NK-92 (cell line): ENCODE measurements around the gene FAM25G.

Experiments
- DNase-seq: peaks from one replicate; lab custom pipeline; 2025; ENCODE audit not compliant: unreplicated experiment; lab: John Stamatoyannopoulos, UW

Gene FAM25G

DNA sequence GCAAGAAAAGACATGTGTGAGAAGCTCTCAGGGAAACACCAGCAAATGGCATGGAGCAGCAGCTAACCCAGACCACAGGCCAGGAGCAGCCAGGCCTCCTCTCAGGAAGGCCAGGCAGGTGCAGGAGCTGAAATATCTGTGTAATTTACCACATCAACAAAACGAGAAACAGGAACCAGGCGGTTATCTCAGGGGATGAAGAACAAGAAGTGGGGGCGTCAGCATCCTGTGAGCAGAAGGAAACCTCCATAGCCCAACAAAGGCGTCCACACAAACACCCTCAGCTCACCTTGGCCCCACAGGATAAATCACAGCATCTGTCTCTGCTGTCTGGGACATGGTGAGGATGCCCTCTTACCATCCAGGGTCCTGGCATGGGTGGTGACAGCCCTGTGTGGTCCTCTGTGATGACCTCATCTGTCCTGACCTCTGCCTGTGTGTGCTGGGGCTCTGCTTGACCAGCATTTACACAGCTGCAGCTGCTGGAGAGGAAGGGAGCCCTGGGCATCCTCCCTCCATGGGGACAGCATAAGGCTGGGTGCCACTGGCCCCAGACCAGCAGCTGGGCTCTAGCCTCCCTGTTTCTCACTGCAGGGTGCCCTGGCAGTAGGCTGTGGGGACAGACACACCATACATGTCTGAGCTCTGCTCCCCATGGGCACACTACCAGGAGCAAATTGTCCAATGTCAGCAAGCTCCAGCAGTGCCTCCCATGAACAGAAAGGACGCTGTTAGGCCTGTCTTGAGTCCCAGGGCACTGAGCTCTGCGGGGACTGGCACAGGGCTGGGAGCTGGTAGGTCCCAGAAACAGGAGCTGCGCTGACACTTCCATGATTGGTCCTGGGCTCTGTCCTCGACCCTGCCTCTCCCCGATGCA lies 42.2 kb downstream of the FAM25G start:
- no peak for DNase-seq

DNA sequence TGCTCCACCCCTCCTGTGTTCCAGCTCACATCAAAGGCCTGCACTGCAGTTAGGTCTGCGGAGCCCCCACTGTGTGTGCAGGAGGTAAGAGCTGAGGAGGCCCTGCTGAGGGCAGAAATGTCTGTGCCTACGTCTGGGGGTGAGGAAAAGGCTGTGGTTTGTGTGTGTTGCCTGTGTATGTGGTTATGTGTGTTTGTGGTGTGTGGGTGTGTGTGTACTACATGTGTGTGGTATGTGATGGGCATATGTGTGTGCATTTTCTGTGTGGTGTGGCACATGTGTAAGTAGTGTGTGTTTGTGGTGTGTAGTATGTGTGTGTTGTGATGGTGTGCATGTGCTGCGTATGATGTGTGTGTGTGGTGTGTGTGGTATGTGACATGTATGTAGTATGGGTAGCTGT lies 43.8 kb downstream of the FAM25G start:
- no peak for DNase-seq

DNA sequence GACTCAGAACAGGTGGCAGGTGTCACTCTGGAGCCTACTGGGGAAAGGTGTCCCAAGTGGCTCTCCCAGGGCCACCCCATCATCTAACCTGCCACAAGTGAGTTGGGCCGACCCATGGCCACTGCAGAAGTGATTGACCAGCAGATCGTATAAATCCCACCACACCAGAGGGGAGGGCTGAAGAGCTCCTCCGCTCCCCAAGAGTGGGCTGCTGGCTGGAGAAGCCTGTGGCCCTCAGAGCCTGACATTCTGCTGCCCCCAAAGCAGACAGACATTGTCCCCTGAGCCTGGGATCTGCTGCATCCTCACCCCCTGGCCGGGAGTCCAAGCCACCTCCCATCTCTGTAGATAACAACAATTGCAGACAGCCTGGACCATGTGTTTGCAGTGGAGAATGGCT lies 44.3 kb downstream of the FAM25G start:
- no peak for DNase-seq

DNA sequence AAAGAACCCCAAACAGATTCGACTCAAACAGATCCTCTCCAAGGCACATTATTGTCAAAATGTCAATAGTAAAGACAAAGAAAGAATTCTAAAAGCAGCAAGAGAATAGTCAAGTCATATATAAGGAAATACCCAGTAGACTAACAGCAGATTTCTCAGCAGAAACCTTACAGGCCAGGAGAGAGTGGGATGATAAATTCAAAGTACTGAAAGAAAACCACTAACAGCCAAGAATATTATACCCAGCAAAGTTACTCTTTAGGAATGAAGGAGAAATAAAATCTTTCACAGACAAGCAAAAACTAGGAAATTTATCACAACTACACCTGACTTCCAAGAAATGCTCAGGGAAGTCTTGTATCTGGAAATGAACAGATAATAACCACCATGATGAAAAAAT lies 45.8 kb downstream of the FAM25G start:
- DNase-seq = no peak

DNA sequence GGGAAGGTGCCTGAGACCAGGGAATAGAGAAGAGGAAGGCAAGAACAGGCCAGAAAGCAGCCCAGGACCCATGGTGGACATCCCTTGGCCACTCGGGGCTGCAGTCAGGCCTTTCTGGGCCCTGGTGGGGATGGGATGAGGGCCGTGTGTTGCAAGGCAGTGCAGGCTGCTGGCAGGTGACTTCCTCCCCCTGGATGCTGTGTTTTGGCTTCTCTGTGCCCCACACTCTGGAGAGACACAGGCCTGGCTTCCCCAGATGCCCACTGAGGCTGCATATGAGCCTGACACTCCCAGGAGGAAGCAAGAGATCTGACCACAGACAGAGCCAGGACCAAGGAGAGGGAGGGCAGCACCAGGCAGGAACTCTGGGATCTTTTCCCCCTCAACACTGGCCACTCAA lies 47.5 kb downstream of the FAM25G start:
- no peak for DNase-seq

DNA sequence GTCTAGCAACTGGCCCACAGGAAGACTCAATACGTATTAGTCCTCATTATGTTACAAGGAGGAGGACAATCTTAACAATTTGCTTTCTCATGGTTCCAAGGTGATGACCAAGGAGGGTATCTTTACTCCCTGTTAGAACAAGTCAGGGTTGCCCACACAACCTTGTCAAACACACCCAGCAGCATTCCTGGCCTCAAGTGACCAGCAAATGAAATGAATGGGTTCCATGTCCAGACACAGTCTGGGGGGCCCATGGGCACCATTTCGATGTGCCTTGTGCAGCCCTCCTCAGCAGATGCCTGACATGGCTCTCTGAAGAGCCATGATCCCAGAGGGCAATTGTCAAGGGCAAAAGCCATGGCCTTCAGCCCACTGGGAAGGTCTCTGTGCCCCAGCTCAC lies 48.4 kb downstream of the FAM25G start:
- DNase-seq = no peak

DNA sequence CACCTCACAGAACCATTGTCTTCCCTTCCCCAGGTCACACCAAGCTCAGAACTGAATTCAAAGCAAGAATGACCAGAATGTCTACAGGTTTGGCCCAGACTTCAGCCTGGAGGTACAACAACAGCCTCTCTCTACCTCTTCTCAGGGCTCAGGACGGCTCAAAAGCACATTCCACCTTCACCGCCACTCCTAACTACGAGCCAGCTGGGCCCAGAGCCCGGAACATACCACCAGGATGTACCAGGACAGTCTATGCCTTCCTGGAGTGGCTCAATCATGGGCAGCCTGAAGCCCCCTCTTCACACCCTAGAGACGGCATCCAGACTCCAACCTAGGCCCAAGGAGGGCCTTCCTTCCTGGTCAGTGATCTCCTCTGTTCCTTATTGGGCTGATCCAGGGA lies 49.1 kb downstream of the FAM25G start:
- no peak for DNase-seq

DNA sequence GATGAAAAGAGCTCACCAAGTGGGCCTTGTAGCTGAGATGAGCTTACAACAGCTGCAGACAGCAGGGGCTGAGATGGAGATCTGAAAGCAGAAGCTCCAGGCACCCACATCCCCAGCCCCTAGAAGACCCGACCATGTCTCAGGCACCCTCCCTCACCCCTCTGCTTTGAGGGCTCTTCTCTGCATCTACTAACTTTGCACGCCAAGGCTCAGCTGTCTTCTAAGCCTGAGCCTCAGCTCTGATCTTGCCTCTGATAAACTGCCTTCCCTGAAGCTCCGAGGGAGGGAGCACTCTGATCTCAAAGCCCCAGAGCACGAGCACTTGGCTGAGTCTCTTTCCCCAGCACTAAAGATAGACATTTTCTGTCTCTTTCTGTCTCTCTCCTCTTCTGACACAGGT lies 49.6 kb downstream of the FAM25G start:
- no peak for DNase-seq

DNA sequence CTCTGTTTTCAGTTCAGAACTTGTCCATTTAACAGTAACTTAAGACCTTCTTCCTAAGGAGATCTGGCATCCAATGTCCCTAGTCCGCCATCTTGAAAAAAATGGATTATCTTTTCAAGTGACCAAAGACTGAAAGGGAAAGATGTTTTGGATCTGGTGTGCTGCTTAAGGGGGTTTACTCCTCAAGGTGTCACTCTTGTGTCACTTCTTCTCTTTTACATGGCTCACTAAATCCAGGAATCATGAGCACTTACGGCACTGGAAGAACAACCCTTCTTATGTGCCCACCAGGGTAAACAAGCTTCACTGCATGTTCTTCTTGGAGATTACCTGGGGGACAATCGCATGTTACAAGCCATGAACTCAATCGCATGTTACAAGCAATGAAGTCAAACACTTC lies 51.3 kb downstream of the FAM25G start:
- no peak for DNase-seq

DNA sequence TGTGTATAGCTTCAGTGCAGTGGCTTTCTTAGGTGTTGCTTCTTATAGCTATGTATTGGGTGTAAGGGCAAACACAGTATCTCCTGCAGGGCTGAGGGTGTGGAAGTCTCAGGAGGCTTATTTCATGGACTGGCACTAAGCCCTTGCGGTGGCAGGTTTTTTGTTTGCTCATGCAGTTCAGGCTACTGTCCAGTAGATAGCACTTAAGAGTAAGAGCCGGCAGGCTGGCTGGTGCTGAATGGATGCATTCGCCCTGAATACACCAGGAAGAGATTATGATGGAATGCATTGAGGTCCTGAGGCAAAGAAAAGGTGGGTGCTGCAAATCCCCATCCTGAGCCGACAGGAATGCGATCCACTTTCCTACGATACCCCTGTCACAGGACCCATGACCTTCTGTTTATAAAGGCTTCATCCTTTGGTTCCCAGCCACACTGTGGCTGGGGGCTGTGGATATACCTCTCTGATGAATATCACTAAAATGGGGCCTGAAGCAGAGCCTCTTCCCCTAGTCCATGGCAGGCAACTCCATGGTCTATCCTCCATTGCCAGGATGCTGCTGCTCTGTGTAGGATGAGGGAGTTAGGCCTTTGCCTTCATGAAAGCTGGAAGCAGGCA lies 52.5 kb downstream of the FAM25G start:
- no peak for DNase-seq
